Fibroblast of pulmonary artery (primary cell): ENCODE measurements around the gene PCDH9.

Source experiments
- DNase-seq: peaks from one replicate; pipeline ENCODE4 v3.0.0-alpha.2; 2010; ENCODE audit warnings: low read depth
- H3K4me3 ChIP-seq: replicated peaks from 2 replicates; pipeline ENCODE4 v1.5.1; 2011; ENCODE audit warnings: low read depth, mild to moderate bottlenecking, control low read depth, low read length, moderate library complexity
- CTCF ChIP-seq: IDR thresholded peaks from 2 replicates; pipeline ENCODE4 v1.5.1; 2011; ENCODE audit warnings: mild to moderate bottlenecking, control low read depth, low read length, inconsistent platforms; ENCODE audit errors: missing control alignments

The PCDH9 gene

DNA sequence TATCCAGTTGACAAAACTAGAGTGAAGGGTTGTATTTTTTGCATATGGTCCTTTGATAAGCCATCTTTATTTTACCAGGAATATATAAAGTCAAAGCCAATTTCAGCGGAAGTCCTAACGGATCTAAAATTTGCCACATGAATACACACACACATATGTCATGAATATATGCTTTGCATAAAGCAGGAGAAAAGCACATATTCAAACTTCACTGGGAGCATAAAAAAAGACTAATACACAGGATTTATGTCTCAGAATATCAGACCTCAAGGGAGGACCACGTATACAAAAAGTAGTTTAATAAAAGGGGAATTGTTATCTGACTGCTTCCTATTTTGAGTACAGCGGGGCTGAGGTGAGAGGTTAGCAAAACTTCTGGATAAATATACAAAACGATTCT, 308.7 kb downstream of the PCDH9 start:
- DNase-seq: no peak
- TF ChIP-seq CTCF: no peak
- H3K4me3 ChIP-seq: no peak overlapping the region

DNA sequence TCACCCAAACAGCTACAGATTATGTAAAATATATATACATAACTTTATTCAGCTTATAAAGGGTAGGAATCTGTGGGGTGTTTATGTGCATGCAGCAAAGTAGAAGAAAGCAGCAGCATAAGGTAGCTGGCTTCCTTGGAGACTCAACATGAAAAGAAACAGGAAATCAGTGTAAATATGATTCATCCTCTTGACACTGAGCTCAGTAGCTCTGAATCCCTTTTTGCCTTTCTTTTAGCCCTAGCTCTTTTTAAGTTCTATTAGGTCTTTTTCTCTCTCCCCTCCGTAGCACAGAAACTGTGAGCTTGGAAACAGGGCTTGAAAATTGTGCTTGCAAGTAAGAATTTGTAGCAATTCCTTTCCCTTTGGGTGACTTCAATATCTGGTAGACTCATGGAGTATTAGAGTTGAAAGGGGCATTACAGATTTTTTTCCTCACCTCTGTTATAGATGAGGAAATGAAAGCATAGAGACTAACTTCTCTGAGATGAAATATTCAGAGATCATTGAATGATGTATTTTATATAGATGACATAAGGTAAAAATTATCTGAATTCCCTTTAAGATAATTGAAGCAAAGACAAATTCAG, 314.4 kb downstream of the PCDH9 start:
- peak; percentile 61 for DNase-seq
- H3K4me3 ChIP-seq: no peak overlapping the region
- no peak for TF ChIP-seq CTCF

- no peak for DNase-seq
- no peak for TF ChIP-seq CTCF
- H3K4me3 ChIP-seq: no peak overlapping the region
These were observed 316.0 kb downstream of the PCDH9 start for GRCh38 chr13:66914155-66914554.

- no peak for TF ChIP-seq CTCF
- no peak for DNase-seq
- H3K4me3 ChIP-seq: no peak overlapping the region
These were observed 318.7 kb downstream of the PCDH9 start for GRCh38 chr13:66911411-66911939.

DNA sequence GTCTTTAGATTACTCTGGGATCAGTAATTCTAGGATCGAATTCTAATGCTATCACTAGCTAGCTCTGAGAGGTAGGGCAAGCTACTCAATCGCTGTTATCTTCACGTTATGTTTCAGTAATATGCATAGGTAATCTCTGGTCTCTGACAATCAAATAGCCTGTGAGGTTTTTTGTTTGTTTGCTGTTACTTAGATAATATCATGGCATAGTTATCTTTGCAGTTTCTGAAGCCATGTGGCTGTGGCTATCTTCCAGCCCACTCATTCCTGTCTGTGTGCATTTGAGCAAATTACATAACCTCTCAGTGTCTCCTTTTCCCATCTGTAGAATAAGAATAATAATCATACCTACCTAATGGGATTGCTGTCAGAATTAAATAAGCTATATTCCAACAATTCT, 330.2 kb downstream of the PCDH9 start:
- peak; percentile 26 for DNase-seq
- TF ChIP-seq CTCF: no peak
- H3K4me3 ChIP-seq: no peak overlapping the region

DNA sequence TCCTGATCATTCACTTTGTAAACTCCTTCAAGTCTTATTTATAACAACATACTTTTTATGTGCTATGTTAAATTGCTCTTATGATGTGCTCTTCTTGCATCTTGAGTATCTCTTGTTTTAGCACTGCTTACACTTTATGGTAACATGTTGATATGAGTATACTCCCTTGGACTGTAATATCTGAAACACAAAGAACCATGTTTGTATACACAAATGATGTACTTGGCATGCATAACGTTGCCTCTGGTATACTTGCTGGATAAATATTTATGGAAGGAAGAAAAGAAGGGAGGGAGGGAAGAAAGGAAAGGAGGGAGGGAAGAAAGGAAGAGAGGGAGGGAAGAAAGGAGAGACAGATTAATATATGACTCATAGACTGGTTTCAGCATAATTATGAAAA, 333.2 kb downstream of the PCDH9 start:
- no peak for TF ChIP-seq CTCF
- H3K4me3 ChIP-seq: no peak overlapping the region
- DNase-seq: no peak

DNA sequence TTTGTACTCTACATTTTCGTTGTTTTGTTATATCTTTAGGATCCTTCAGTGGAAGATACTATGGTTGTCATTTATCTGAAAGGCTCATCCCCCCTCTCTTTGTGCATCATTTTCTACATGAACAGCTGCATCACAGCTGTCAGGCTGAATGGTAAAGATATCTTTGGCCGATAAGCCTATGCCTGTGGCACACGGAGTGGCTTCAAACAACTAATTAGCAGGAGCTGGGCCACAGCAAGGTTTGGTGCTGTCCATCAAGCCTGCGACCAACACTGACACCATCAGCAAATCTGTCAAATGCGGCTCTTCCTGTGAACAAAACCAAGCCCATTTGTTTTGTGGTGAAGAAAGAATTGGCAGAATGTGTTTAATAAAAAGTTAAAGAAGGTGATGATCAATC, 334.4 kb downstream of the PCDH9 start:
- TF ChIP-seq CTCF: no peak
- DNase-seq: no peak
- H3K4me3 ChIP-seq: no peak overlapping the region
